GM12873 (cell line): Measurements from ENCODE around the gene MAP2K3.

ENCODE experiments used
- TF ChIP-seq, protein P1 (sequence below): IDR thresholded peaks from 2 replicates; pipeline ENCODE4 v1.5.1; 2012; ENCODE audit warnings: low read depth, mild to moderate bottlenecking, moderate library complexity, low read length, control low read depth; ENCODE audit not compliant: insufficient read depth; ENCODE audit errors: missing control alignments

Gene MAP2K3

GRCh38 chr17:21242780-21243515 is 41.6 kb upstream of the MAP2K3 start:
- TF ChIP-seq, protein P1, sequence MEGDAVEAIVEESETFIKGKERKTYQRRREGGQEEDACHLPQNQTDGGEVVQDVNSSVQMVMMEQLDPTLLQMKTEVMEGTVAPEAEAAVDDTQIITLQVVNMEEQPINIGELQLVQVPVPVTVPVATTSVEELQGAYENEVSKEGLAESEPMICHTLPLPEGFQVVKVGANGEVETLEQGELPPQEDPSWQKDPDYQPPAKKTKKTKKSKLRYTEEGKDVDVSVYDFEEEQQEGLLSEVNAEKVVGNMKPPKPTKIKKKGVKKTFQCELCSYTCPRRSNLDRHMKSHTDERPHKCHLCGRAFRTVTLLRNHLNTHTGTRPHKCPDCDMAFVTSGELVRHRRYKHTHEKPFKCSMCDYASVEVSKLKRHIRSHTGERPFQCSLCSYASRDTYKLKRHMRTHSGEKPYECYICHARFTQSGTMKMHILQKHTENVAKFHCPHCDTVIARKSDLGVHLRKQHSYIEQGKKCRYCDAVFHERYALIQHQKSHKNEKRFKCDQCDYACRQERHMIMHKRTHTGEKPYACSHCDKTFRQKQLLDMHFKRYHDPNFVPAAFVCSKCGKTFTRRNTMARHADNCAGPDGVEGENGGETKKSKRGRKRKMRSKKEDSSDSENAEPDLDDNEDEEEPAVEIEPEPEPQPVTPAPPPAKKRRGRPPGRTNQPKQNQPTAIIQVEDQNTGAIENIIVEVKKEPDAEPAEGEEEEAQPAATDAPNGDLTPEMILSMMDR, result no peak

DNA sequence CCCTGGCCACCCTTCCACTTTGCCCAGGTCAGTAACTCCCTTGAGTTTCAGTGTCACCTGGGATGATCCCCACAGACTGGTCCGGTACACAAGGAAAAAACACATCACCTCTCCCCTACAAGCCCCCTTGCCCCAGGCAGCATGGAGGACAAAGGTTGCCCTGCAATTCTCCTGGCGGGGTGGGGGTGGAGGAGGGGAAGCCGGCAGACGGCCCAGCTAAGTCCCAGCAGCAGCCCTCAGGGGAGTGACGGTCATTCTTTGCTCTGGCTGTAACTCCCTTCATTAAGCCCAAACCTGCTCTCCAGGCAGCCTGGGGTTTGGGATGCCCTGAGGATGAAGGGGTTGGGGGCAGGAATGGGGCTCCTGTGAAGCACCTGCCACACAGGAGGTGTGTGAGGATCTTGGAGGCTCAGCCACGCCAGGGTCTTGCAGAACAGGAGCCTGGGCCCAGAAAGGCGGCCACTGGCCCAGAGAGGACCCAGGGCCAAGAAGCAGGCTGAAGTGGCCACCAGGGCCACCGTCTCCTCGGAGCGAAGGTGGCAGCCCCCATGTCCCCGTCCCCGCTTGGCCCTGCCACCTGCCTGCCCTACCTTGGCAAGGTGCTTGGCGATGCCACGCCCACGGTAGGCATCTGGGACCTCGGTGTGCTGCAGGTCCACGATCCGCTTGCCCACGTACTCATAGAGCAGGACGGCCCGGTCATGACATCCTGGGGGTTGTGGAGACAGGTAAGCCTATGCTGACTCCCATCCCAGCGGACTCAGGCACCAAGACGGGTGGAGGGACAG is 40.8 kb upstream of the MAP2K3 start:
- TF ChIP-seq, protein P1, result no peak

DNA sequence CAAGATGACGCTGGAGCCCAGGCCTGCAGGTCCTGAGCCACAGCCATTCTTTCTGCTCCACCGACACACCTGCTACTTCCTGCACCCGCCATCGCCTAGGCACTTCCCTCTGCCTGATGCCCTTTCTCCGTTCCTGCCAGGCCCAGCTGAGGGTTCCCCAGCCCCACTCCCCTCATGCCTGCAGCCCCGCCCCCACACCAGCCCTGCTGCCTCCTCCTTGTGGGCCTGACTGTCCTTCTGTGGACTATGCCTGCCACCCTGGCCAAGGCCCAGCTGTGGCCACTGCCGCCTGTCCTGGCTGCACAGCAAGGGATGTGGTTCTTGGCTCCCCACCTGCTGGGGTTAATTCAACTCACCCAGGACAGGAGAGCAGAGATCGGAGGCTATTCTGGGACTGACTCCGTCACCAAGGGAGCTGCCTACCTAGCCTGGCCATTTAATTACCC is 38.8 kb upstream of the MAP2K3 start:
- TF ChIP-seq, protein P1, result no peak

DNA sequence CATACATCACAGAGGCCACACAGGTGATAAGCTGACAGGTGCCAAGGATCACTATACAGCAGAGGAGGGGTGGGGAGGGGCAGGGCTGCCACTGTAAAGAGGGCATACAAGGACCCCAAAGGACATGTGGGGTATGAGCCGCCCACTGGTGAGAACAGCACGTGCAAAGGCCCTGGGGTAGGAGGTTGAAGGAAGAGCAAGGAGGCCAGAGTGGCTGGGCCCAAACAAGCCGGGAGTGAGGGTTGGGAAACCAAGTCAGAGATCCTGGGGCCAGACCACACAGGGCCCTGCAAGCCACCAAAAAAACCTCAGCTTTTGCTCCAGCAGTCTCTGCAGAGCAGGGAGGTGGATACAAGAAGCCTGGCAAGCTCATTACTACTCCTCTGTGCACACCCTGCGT is 37.8 kb upstream of the MAP2K3 start:
- TF ChIP-seq, protein P1, result no peak

GRCh38 chr17:21247552-21248258 is 36.8 kb upstream of the MAP2K3 start:
- TF ChIP-seq, protein P1, result no peak

DNA sequence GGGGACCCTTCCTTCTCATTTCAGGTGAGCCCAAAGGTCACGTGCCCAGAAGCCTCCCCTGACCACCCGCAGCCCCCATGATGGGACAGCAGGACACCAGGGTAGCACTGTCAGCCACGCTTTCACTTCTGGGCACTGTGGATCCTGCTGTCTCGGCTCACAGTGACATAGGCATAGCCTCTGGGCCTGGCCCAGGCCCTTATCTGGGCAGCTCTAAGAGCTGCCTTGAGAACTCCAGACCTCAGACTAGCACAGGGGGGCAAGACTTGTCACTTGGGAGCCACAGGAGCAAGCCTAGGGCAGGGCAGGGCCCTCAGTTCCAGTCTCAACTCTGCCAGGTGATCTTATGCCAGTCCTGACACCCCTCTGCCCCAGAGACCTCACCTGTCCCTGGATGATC is 36.0 kb upstream of the MAP2K3 start:
- TF ChIP-seq, protein P1, result no peak
